ENCODE results near the gene DKC1. TPM values are rescaled to one million over a fixed set of nuclear protein-coding genes. Genes with fewer than 3 reads are reported as not detected.

Gene DKC1
- total RNA-seq, 2 experiments from 2014 or later, result 67.7 to 138 TPM

DNA sequence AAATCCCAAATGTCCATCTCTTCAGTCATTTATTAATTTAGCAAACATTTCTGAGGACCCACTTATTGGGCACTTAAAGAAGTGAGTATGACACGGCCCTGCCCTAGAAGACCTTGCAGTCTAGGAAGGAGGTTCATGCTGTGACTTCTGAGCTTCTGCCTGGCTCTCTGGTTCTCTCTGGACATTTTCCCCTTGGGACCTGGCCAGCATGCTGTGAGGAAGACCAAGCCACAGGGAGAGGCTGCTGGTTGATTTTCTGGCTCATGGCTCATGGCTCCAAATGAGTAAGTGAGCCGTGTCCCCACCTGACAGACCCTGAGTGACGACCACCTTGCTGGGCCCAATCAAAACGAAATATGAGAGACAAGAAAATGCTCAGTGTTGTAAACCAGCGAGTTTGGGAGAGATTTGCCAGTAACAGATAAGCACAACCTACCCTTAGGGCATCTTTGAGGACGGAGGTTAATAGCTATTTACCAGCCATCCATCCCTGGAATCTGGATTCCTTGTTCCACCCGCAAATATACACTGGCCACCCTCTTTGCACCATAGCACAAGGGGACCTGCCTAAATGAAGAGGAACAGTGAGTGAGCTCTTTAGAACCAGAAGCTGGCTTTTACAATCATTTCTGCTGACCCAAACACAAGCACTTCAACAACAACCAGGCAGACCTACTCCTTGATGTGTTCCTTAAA, 41.7 kb downstream of the DKC1 start:
- Histone ChIP-seq H3K9me3 (ENCODE audit: low read length) (no peaks in the 10 kb centered on the region), H3K9me2 (ENCODE audit: insufficient read depth, low read length) (no peaks in the 10 kb centered on the region), H3K36me3 (ENCODE audit: insufficient read depth, low read length) (no peaks in the 10 kb centered on the region), H2AFZ (ENCODE audit: low read length) (peak overlapping the region; percentile 72; the same call in 1 of the 2 replicates), H4K20me1 (ENCODE audit: insufficient read depth, low read length) (no peaks in the 10 kb centered on the region), H3K4me1 (ENCODE audit: insufficient read depth, low read length, poor library complexity, severe bottlenecking) (peaks cover 12% of the 10 kb centered on the region), H3K4me2 (ENCODE audit: low read length) (peak overlapping the region; percentile 81; the same call in 1 of the 2 replicates), H3K4me3 (ENCODE audit: low read depth, low read length, poor library complexity, severe bottlenecking) (peak overlapping the region; percentile 60), H3K79me2 (ENCODE audit: insufficient read depth, low read depth, low read length) (no peaks in the 10 kb centered on the region), H3K27ac (ENCODE audit: low read depth, low read length, poor library complexity, severe bottlenecking) (no peak overlapping the region)
- POLR2A ChIA-PET, result no interaction called here
- TF ChIP-seq, protein P1, sequence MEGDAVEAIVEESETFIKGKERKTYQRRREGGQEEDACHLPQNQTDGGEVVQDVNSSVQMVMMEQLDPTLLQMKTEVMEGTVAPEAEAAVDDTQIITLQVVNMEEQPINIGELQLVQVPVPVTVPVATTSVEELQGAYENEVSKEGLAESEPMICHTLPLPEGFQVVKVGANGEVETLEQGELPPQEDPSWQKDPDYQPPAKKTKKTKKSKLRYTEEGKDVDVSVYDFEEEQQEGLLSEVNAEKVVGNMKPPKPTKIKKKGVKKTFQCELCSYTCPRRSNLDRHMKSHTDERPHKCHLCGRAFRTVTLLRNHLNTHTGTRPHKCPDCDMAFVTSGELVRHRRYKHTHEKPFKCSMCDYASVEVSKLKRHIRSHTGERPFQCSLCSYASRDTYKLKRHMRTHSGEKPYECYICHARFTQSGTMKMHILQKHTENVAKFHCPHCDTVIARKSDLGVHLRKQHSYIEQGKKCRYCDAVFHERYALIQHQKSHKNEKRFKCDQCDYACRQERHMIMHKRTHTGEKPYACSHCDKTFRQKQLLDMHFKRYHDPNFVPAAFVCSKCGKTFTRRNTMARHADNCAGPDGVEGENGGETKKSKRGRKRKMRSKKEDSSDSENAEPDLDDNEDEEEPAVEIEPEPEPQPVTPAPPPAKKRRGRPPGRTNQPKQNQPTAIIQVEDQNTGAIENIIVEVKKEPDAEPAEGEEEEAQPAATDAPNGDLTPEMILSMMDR (conservative IDR thresholded peaks at IDR 0.05; ENCODE audit: low read length), result no peak
- no peak for TF ChIP-seq EZH2phosphoT487 (IDR thresholded peaks at IDR 0.05; ENCODE audit: borderline replicate concordance, low read depth, low read length)
- CTCF ChIA-PET (ENCODE audit: unreplicated experiment), result no interaction called here
- no peak for DNase-seq (ENCODE audit: low spot score)
- intact Hi-C loops (cut with micrococcal nuclease; ENCODE audit: unreplicated experiment), result no loop called here
- no TSS peak for BruUV-seq (replicated peaks)

DNA sequence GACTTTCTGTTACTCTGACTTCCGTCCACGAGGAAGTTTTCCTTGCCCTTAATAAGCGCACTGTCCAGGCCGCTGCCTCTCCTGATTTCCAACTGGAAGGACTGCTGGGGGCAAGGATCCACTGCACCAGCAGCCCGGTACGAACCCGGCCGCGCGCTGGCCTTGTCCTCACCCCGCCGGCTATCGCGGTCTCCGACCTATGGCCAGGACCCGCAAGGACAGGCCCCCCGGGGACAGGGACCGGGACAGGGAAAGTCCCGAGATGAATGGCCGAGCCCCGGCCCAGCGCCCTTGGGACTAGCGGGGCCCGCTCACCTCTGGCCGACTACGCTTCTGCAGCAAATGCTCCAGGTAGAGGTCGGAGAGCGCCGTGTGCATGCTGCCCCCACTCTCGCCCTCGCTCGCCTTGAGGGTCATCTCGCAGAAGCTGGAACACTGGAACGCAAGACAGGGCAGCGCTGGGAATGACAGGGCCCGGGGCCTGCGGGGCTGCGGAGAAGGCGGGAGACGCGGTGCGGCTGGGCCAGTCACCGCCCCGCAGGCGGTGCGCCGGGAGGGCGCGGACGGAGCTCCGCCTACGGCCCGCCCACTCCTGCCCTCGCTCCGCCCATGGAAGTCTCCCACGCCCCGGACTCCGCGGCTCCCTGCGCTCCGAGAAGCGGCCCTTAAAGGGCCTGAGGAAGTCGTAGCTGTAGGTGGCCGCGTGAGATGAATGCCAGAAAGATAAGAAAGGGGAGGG, 42.5 kb downstream of the DKC1 start, which contains the start of gene MPP1:
TSS of gene MPP1 (minus strand) at position 529 of the 739 bp plus-strand sequence. CDS start at position 417, 112 bp downstream.
- no TSS peak for BruUV-seq (replicated peaks)
- POLR2A ChIA-PET, result interaction anchor here (1.0 to 1.1 kb wide), 2 partner anchors 13 to 22 kb away, joined by 3 to 6 read pairs; no protein-coding TSS in a partner anchor

More for the DNA sequence above, 42.5 kb downstream of the DKC1 start, which contains the start of gene MPP1:
- H3K9me3 ChIP-seq (ENCODE audit: low read length), result no peaks in the 10 kb centered on the region
- H3K27ac ChIP-seq (ENCODE audit: low read depth, low read length, poor library complexity, severe bottlenecking), result no peak within 1 kb of the TSS
- no peaks in the 10 kb centered on the region for H3K79me2 ChIP-seq (ENCODE audit: insufficient read depth, low read depth, low read length)
- H3K4me1 ChIP-seq (ENCODE audit: insufficient read depth, low read length, poor library complexity, severe bottlenecking), result peaks cover 12% of the 10 kb centered on the region
- no peaks in the 10 kb centered on the region for H3K9me2 ChIP-seq (ENCODE audit: insufficient read depth, low read length)
- H3K4me3 ChIP-seq (ENCODE audit: low read depth, low read length, poor library complexity, severe bottlenecking), result peak within 1 kb of the TSS; percentile 60
- no peaks in the 10 kb centered on the region for H4K20me1 ChIP-seq (ENCODE audit: insufficient read depth, low read length)
- TF ChIP-seq, protein P1 (conservative IDR thresholded peaks at IDR 0.05; ENCODE audit: low read length), result no peak
- no peak for TF ChIP-seq EZH2phosphoT487 (IDR thresholded peaks at IDR 0.05; ENCODE audit: borderline replicate concordance, low read depth, low read length)
- no peaks in the 10 kb centered on the region for H3K36me3 ChIP-seq (ENCODE audit: insufficient read depth, low read length)
- peak within 1 kb of the TSS; percentile 72; the same call in 1 of the 2 replicates for H2AFZ ChIP-seq (ENCODE audit: low read length)
- CTCF ChIA-PET (ENCODE audit: unreplicated experiment), result no interaction called here
- H3K4me2 ChIP-seq (ENCODE audit: low read length), result peak within 1 kb of the TSS; percentile 81
- intact Hi-C loops (cut with micrococcal nuclease; ENCODE audit: unreplicated experiment), result no loop called here
- peak; percentile 62 for DNase-seq (ENCODE audit: low spot score)

Measured in OCI-LY7 (cell line).